Stimulated activated CD8-positive, alpha-beta memory T cell treated with anti-CD3 and anti-CD28 coated beads, Interleukin-7, amount 100 ng/mL, for 1 hour (primary cell): Measurements from ENCODE around the gene ENO4.

ENCODE experiments used
- DNase-seq, 2 donors: peaks; one replicate each; pipeline ENCODE4 v3.0.0-alpha.2; 2020; ENCODE audit warnings: low read depth in 2 of 2

The ENO4 gene

GRCh38 chr10:116913695-116914094, 64.4 kb downstream of the ENO4 start:
- DNase-seq = no peak

GRCh38 chr10:116915340-116915739, 66.0 kb downstream of the ENO4 start:
- no peak for DNase-seq

GRCh38 chr10:116917481-116917880, 68.2 kb downstream of the ENO4 start:
- DNase-seq = no peak

GRCh38 chr10:116918583-116918982, 69.3 kb downstream of the ENO4 start:
- DNase-seq = no peak

- DNase-seq = no peak
Measured at GRCh38 chr10:116919164-116919563, 69.9 kb downstream of the ENO4 start.

GRCh38 chr10:116919706-116920105, 70.4 kb downstream of the ENO4 start:
- no peak for DNase-seq

- DNase-seq = no peak
Measured at GRCh38 chr10:116925056-116925455, 75.8 kb downstream of the ENO4 start.

- no peak for DNase-seq
Measured at GRCh38 chr10:116926426-116926825, 77.1 kb downstream of the ENO4 start.

- no peak for DNase-seq
Measured at GRCh38 chr10:116931806-116932205, 82.5 kb downstream of the ENO4 start.
